GM12801 (cell line): ENCODE results near the gene DMXL1.

Experiments used
- CTCF ChIP-seq: IDR thresholded peaks from one replicate; pipeline ENCODE4 v1.5.1; 2011; ENCODE audit warnings: control low read depth; ENCODE audit not compliant: insufficient read length; ENCODE audit errors: extremely low read depth

Gene DMXL1

GRCh38 chr5:119174578-119175163 lies 103.8 kb downstream of the DMXL1 start:
- TF ChIP-seq CTCF = no peak

GRCh38 chr5:119176785-119177184 lies 105.9 kb downstream of the DMXL1 start:
- no peak for TF ChIP-seq CTCF

- no peak for TF ChIP-seq CTCF
Observed at GRCh38 chr5:119177226-119177625, 106.3 kb downstream of the DMXL1 start.

GRCh38 chr5:119178435-119178834 lies 107.5 kb downstream of the DMXL1 start:
- no peak for TF ChIP-seq CTCF

- TF ChIP-seq CTCF = no peak
Observed at GRCh38 chr5:119179857-119180641, 109.2 kb downstream of the DMXL1 start.

GRCh38 chr5:119187776-119188529 lies 117.1 kb downstream of the DMXL1 start:
- TF ChIP-seq CTCF = no peak

GRCh38 chr5:119190470-119191095 lies 119.7 kb downstream of the DMXL1 start:
- TF ChIP-seq CTCF = no peak
